PC-9 (cell line): ENCODE measurements around the gene LYPD6B. TPM values are rescaled to one million over a fixed set of nuclear protein-coding genes. Genes with fewer than 3 reads are reported as not detected.

Source experiments
- BruUV-seq: library from RNA; stranded (reverse); fragments of 400-500 nt; replicated peaks from 2 replicates; lab custom pipeline; 2021; lab: Mats Ljungman, UMichigan
- CTCF ChIA-PET: fragments of 300-600 bp; sonication (Branson Sonifier 250); formaldehyde crosslinking; loops from one replicate; lab custom pipeline; 2022; ENCODE audit warnings: antibody characterized with exemption; lab: Charles Lee
- POLR2A ChIA-PET: fragments of 300-600 bp; sonication (Branson Sonifier 250); formaldehyde crosslinking; loops from one replicate; lab custom pipeline; 2022; ENCODE audit warnings: antibody characterized with exemption; ENCODE audit not compliant: unreplicated experiment; lab: Charles Lee
- DNase-seq, 2 experiments: peaks; one replicate each; pipeline versions ENCODE4 v3.0.0 to v3.0.0-alpha.2; 2015 to 2022; ENCODE audit warnings: mixed read lengths in 1 of 2
- H2AFZ ChIP-seq: fragments of 200-600 bp; sonication (generic); 2 replicates; pipeline ENCODE4 v1.8.1; 2017; ENCODE audit warnings: antibody characterized with exemption
- H3F3A ChIP-seq: fragments of 200-600 bp; sonication (generic); 2 replicates; pipeline ENCODE4 v1.8.1; 2017; ENCODE audit warnings: antibody characterized with exemption, mild to moderate bottlenecking, low read depth; ENCODE audit not compliant: insufficient read depth
- H3K27ac ChIP-seq: fragments of 200-600 bp; sonication (generic); 2 replicates; pipeline ENCODE4 v1.6.1; 2016; ENCODE audit warnings: mixed run types
- H3K27me3 ChIP-seq: fragments of 200-600 bp; sonication (generic); 2 replicates; pipeline ENCODE4 v1.6.1; 2016; ENCODE audit warnings: low read depth, mixed run types; ENCODE audit not compliant: insufficient read depth
- H3K36me3 ChIP-seq: fragments of 200-600 bp; sonication (generic); 2 replicates; pipeline ENCODE4 v1.6.1; 2016; ENCODE audit warnings: low read depth, mixed run types
- H3K4me1 ChIP-seq: fragments of 200-600 bp; sonication (generic); replicated peaks from 2 replicates; pipeline ENCODE4 v1.6.1; 2016; ENCODE audit warnings: mixed run types; ENCODE audit not compliant: insufficient read depth
- H3K4me2 ChIP-seq: fragments of 200-600 bp; sonication (generic); 2 replicates; pipeline ENCODE4 v1.6.1; 2017; ENCODE audit warnings: mixed run types
- H3K4me3 ChIP-seq: fragments of 200-600 bp; sonication (generic); 2 replicates; pipeline ENCODE4 v1.6.1; 2016; ENCODE audit warnings: mixed run types
- H3K79me2 ChIP-seq: fragments of 200-600 bp; sonication (generic); 2 replicates; pipeline ENCODE4 v1.6.1; 2017; ENCODE audit warnings: low read depth, mixed run types
- H3K9me2 ChIP-seq: fragments of 200-600 bp; sonication (generic); 2 replicates; pipeline ENCODE4 v1.8.1; 2017; ENCODE audit warnings: mild to moderate bottlenecking; ENCODE audit not compliant: insufficient read depth
- H3K9me3 ChIP-seq: fragments of 200-600 bp; sonication (generic); 2 replicates; pipeline ENCODE4 v1.8.1; 2016; ENCODE audit warnings: low read depth; ENCODE audit not compliant: insufficient read depth
- H4K20me1 ChIP-seq: fragments of 200-600 bp; sonication (generic); 2 replicates; pipeline ENCODE4 v1.8.1; 2017; ENCODE audit not compliant: insufficient read depth
- CTCF ChIP-seq: fragments of 200-600 bp; sonication (generic); conservative IDR thresholded peaks from 2 replicates; pipeline ENCODE4 v1.6.1; 2017; ENCODE audit warnings: mixed run types, antibody characterized with exemption, mild to moderate bottlenecking, moderate library complexity
- EZH2 ChIP-seq: fragments of 200-600 bp; sonication (generic); IDR thresholded peaks from 2 replicates; pipeline ENCODE4 v1.8.0; 2017; ENCODE audit warnings: antibody characterized with exemption, low read depth
- intact Hi-C: fragments of 100-400 bp; cut with micrococcal nuclease; formaldehyde crosslinking; loops from one replicate; pipeline ENCODE4 v1.10.0; 2022; ENCODE audit not compliant: unreplicated experiment
- total RNA-seq: library from RNA; stranded (reverse); gene quantifications from 2 replicates; pipeline ENCODE4 v1.2.3, GENCODE V29; 2021

The LYPD6B gene
- total RNA-seq, 1 experiment from 2014 or later: 10.0 TPM

GRCh38 chr2:149009576-149010461 lies 28.7 kb upstream of the LYPD6B start:
- Histone ChIP-seq H3K4me1 (no peaks in the 10 kb centered on the region), H3F3A (no peaks in the 10 kb centered on the region), H3K9me3 (no peaks in the 10 kb centered on the region), H3K9me2 (no peaks in the 10 kb centered on the region), H3K4me2 (no peak overlapping the region), H3K27ac (no peak overlapping the region), H2AFZ (no peak overlapping the region), H3K36me3 (no peaks in the 10 kb centered on the region), H4K20me1 (no peaks in the 10 kb centered on the region), H3K4me3 (no peak overlapping the region), H3K79me2 (no peaks in the 10 kb centered on the region), H3K27me3 (no peaks in the 10 kb centered on the region)
- BruUV-seq: no TSS peak
- ChIA-PET POLR2A (interaction anchor here (0.6 kb wide), 1 partner anchor 29 kb away, joined by 4 read pairs; the partner anchor contains the start of gene LYPD6B), CTCF (no interaction called here)
- DNase-seq: no peak
- intact Hi-C loops: no loop called here
- TF ChIP-seq EZH2: no peak
- no peak for TF ChIP-seq CTCF

DNA sequence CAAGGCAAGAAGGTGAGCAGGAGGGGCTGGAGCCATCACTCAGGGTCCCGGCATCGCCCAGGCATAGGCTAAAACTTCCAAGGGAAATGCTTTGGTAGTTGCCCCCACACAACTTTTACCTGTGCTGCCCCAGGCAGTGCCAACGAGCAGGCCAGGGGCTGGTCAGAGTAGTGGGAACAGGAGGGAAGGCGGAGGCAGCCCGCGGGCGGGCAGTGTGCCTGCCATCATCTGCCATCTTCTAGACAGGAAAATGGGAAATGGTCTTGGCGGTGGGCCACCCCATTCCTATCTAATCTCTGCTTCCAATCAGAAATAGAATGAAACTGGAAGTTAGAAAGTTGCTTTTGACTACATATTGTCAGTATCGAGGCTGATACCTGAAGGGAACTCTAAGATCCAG lies 26.0 kb upstream of the LYPD6B start:
- no peaks in the 10 kb centered on the region for H3K27me3 ChIP-seq
- H3K36me3 ChIP-seq: no peaks in the 10 kb centered on the region
- TF ChIP-seq EZH2: no peak
- no peak for TF ChIP-seq CTCF
- no peaks in the 10 kb centered on the region for H3K79me2 ChIP-seq
- BruUV-seq: no TSS peak
- POLR2A ChIA-PET: interaction anchor here (0.6 kb wide), 1 partner anchor 171 kb away, joined by 3 read pairs; no protein-coding TSS in a partner anchor
- no peak overlapping the region for H3K4me2 ChIP-seq
- H2AFZ ChIP-seq: no peak overlapping the region
- H3K27ac ChIP-seq: no peak overlapping the region
- no peak overlapping the region for H3K4me3 ChIP-seq
- H3K9me3 ChIP-seq: no peaks in the 10 kb centered on the region
- no peaks in the 10 kb centered on the region for H3K9me2 ChIP-seq
- intact Hi-C loops: no loop called here
- no peak for DNase-seq
- H3K4me1 ChIP-seq: no peaks in the 10 kb centered on the region
- no peaks in the 10 kb centered on the region for H3F3A ChIP-seq
- no peaks in the 10 kb centered on the region for H4K20me1 ChIP-seq
- CTCF ChIA-PET: no interaction called here

GRCh38 chr2:149015501-149015900 lies 23.0 kb upstream of the LYPD6B start:
- ChIA-PET CTCF (interaction anchor here (0.8 kb wide), 1 partner anchor 560 kb away, joined by 3 read pairs; no protein-coding TSS in a partner anchor), POLR2A (no interaction called here)
- H3K4me1 ChIP-seq: no peaks in the 10 kb centered on the region; the same call in 1 of the 2 replicates
- H2AFZ ChIP-seq: no peak overlapping the region
- intact Hi-C loops: no loop called here
- no peaks in the 10 kb centered on the region for H3K79me2 ChIP-seq
- no peak overlapping the region for H3K4me2 ChIP-seq
- BruUV-seq: no TSS peak
- no peak for TF ChIP-seq CTCF
- TF ChIP-seq EZH2: no peak
- H4K20me1 ChIP-seq: no peaks in the 10 kb centered on the region
- no peaks in the 10 kb centered on the region for H3K9me3 ChIP-seq
- H3K27ac ChIP-seq: no peak overlapping the region
- no peak overlapping the region for H3K4me3 ChIP-seq
- no peaks in the 10 kb centered on the region for H3K9me2 ChIP-seq
- H3F3A ChIP-seq: no peaks in the 10 kb centered on the region
- H3K36me3 ChIP-seq: no peaks in the 10 kb centered on the region
- DNase-seq: no peak
- H3K27me3 ChIP-seq: no peaks in the 10 kb centered on the region
